ENCODE results near the gene APBA2.
"Not testable (repeated sequence)": the region's sequence is repeated elsewhere in the genome, so short reads cannot be mapped to it uniquely, and the experiment has no call there.

GRCh38 chr15:28890291-28890690 is 4.5 kb downstream of the APBA2 start:
- not testable (repeated sequence) for TF ChIP-seq EZH2 (optimal IDR thresholded peaks at IDR 0.05; ENCODE audit: low read depth, low read length); CTCF (IDR thresholded peaks at IDR 0.05; ENCODE audit: low read length); EZH2phosphoT487 (IDR thresholded peaks at IDR 0.05; ENCODE audit: low read length)

Measured in MM.1S (cell line).